Adrenal gland (tissue), 12 donors: ENCODE results near the gene ATP23. TPM values are rescaled to one million over a fixed set of nuclear protein-coding genes. Genes with fewer than 3 reads are reported as not detected.

Experiments used
- DNase-seq, 7 donors: peaks; one replicate each; pipeline ENCODE4 v3.0.0-alpha.2; 2019 to 2020
- H3K27ac ChIP-seq, 5 donors: fragments of 200-600 bp; sonication (generic) in 4 of 5; 1 replicate in 3 of 5; 2 replicates in 2 of 5; pipeline versions ENCODE4 v1.5.1 to v1.8.0; 2016 to 2020; ENCODE audit warnings: mild to moderate bottlenecking in 1 of 5
- H3K27me3 ChIP-seq: fragments of 200-600 bp; 2 replicates; pipeline ENCODE4 v1.8.0; 2021
- H3K36me3 ChIP-seq, 2 donors: fragments of 200-600 bp; replicated peaks in 1 of 2; 1 replicate in 1 of 2; 2 replicates in 1 of 2; pipeline versions ENCODE4 v1.5.1 to v1.8.0; 2018 to 2022
- H3K4me1 ChIP-seq, 2 donors: fragments of 200-600 bp; replicated peaks in 1 of 2; 1 replicate in 1 of 2; 2 replicates in 1 of 2; pipeline versions ENCODE4 v1.5.1 to v1.8.0; 2018 to 2021
- H3K4me3 ChIP-seq, 4 donors: fragments of 200-600 bp; sonication (generic) in 3 of 4; one replicate each; pipeline ENCODE4 v1.5.1; 2016 to 2018
- H3K9me3 ChIP-seq, 3 donors: fragments of 200-600 bp; sonication (generic) in 1 of 3; replicated peaks in 1 of 3; 1 replicate in 2 of 3; 2 replicates in 1 of 3; pipeline versions ENCODE4 v1.5.1 to v1.8.0; 2016 to 2021
- CTCF ChIP-seq, 6 experiments: fragments of 450-650 bp in 4 of 6; fragments of 200-600 bp in 2 of 6; sonication (generic) in 1 of 6; IDR thresholded peaks; 1 replicate in 5 of 6; 2 replicates in 1 of 6; pipeline versions ENCODE4 v1.5.1 to v1.8.0; 2016 to 2021; ENCODE audit warnings: antibody characterized with exemption in 6 of 6, mild to moderate bottlenecking in 2 of 6, moderate library complexity in 1 of 6
- POLR2A ChIP-seq, 2 donors: fragments of 450-650 bp; IDR thresholded peaks; one replicate each; pipeline ENCODE4 v1.6.1; 2017; ENCODE audit warnings: antibody characterized with exemption in 2 of 2, mild to moderate bottlenecking in 2 of 2, moderate library complexity in 1 of 2
- WGBS, 4 donors: extraction: QIAGEN DNeasy Blood & Tissue Kit in 2 of 4; methylation state at CpG; one replicate each; pipeline versions ENCODE4 v1.1.5 to v1.1.7; 2013 to 2017; 5-methylcytosine and 5-hydroxymethylcytosine counted together
- intact Hi-C, 2 donors: fragments of 100-400 bp; cut with DNase I; formaldehyde crosslinking; loops; one replicate each; pipeline versions ENCODE4 v1.14.1 to v1.15.0; 2022 to 2023
- polyA plus RNA-seq, 3 donors: library from polyadenylated mRNA; stranded (reverse); fragments of 200-250 nt in 2 of 3; fragments of 350-450 nt in 1 of 3; fragmentation: Illumina TruSeq in 1 of 3; extraction: RNeasy Lipid Tissue Mini Kit (QIAGEN cat#74804) in 1 of 3; gene quantifications; one replicate each; pipeline ENCODE4 v1.2.3, GENCODE V29; 2013 to 2014
- total RNA-seq, 9 donors: library from RNA; depleted of rRNA in 4 of 9; stranded (reverse); fragments of >200 nt in 4 of 9; fragments of 120-200 nt in 1 of 9; fragmentation: NEBNext Ultra II Directional in 1 of 9; extraction: Animal tissue kit (Norgen Biotek cat#: 25700) in 1 of 9; gene quantifications; one replicate each; pipeline versions ENCODE4 v1.1.0 to v1.2.4, GENCODE V29; 2013 to 2023
- donor health status: healthy with polysubstance abuse.
- donor health status: Bipolar disorder and iron deficiency.
- donor health status: DM: yes; HTN: yes; CAD: no.
- donor health status: DM: no; HTN: no; CAD: no.
- donor health status: DM: no; HTN: no; CAD: no.
- donor health status: DM: yes; HTN: yes; CAD: no.

The ATP23 gene
- total and polyA plus RNA-seq, 12 donors: 4.2 to 20.0 (median 7.8) TPM

GRCh38 chr12:57939291-57939690, 2.1 kb upstream of the ATP23 start:
- 44 to 65% (median 55%) methylated on average over 3 of the region's 3 CpGs for WGBS, 4 donors
- Histone ChIP-seq H3K9me3 (no peaks in the 10 kb centered on the region), H3K4me1 (peaks cover 11 to 24% of the 10 kb centered on the region in 2 donors), H3K36me3 (no peaks in the 10 kb centered on the region), H3K27me3 (no peaks in the 10 kb centered on the region), H3K27ac (no peak overlapping the region), H3K4me3 (no peak overlapping the region)
- peak in 1 of 7 donors; percentile 42 for DNase-seq
- intact Hi-C loops: no loop called here
- no peak for TF ChIP-seq POLR2A (IDR thresholded peaks at IDR 0.05)
- no peak for TF ChIP-seq CTCF (IDR thresholded peaks at IDR 0.05)

- Histone ChIP-seq H3K4me3 (peak overlapping the region in 1 of 4 donors; percentile 59), H3K27me3 (no peaks in the 10 kb centered on the region), H3K9me3 (no peaks in the 10 kb centered on the region), H3K36me3 (no peaks in the 10 kb centered on the region), H3K27ac (peak overlapping the region; percentile 79 to 92 (median 86)), H3K4me1 (peaks cover 8 to 20% of the 10 kb centered on the region in 2 donors)
- DNase-seq: no peak
- 42 to 63% (median 51%) methylated on average over 2 of the region's 2 CpGs for WGBS, 4 donors
- intact Hi-C loops: no loop called here
- TF ChIP-seq POLR2A (IDR thresholded peaks at IDR 0.05): no peak
- TF ChIP-seq CTCF (IDR thresholded peaks at IDR 0.05): no peak
Observed at GRCh38 chr12:57940052-57940914, 1.1 kb upstream of the ATP23 start.

GRCh38 chr12:57940915-57941164, 527 bp upstream of the ATP23 start:
- TF ChIP-seq POLR2A (IDR thresholded peaks at IDR 0.05) (no peak), CTCF (IDR thresholded peaks at IDR 0.05) (no peak)
- Histone ChIP-seq H3K9me3 (no peaks in the 10 kb centered on the region), H3K36me3 (no peaks in the 10 kb centered on the region), H3K4me3 (peak overlapping the region in 2 of 4 donors; percentile 59 to 63), H3K27ac (peak overlapping the region; percentile 79 to 92 (median 86)), H3K4me1 (peaks cover 4 to 16% of the 10 kb centered on the region in 2 donors), H3K27me3 (no peaks in the 10 kb centered on the region)
- 1 to 9% (median 7%) methylated on average over 4 of the region's 4 CpGs for WGBS, 4 donors
- intact Hi-C loops: no loop called here
- no peak for DNase-seq

GRCh38 chr12:57943438-57944080, 2.2 kb downstream of the ATP23 start:
- Histone ChIP-seq H3K36me3 (no peaks in the 10 kb centered on the region), H3K4me3 (no peak overlapping the region), H3K27ac (no peak overlapping the region), H3K27me3 (no peaks in the 10 kb centered on the region), H3K9me3 (no peaks in the 10 kb centered on the region), H3K4me1 (peaks cover 4 to 12% of the 10 kb centered on the region in 2 donors)
- intact Hi-C loops: no loop called here
- WGBS, 4 donors: 87 to 96% (median 92%) methylated on average over 2 of the region's 2 CpGs
- TF ChIP-seq CTCF (IDR thresholded peaks at IDR 0.05): no peak
- TF ChIP-seq POLR2A (IDR thresholded peaks at IDR 0.05): no peak
- no peak for DNase-seq
